Astrocyte (in vitro differentiated cells and primary cell): ENCODE measurements around the gene AHNAK. TPM values are rescaled to one million over a fixed set of nuclear protein-coding genes. Genes with fewer than 3 reads are reported as not detected.

Source experiments
- DNase-seq: peaks from one replicate; pipeline ENCODE4 v3.0.0-alpha.2; 2010; ENCODE audit warnings: low read depth
- FAIRE-seq: peaks from 2 replicates; lab custom pipeline; 2011; peaks lifted over from hg19 to GRCh38; lab: Jason Lieb, UNC
- H2AFZ ChIP-seq: 2 replicates; pipeline ENCODE4 v1.6.0; 2012; ENCODE audit warnings: low read depth, low read length, inconsistent platforms
- H3K27ac ChIP-seq: 2 replicates; pipeline ENCODE4 v1.5.1; 2011; ENCODE audit warnings: low read depth, low read length, inconsistent platforms
- H3K27me3 ChIP-seq: 2 replicates; pipeline ENCODE4 v1.6.0; 2011; ENCODE audit warnings: low read length, inconsistent platforms; ENCODE audit not compliant: insufficient read depth
- H3K36me3 ChIP-seq: 2 replicates; pipeline ENCODE4 v1.5.1; 2011; ENCODE audit warnings: low read length, inconsistent platforms; ENCODE audit not compliant: insufficient read depth
- H3K4me1 ChIP-seq: 2 replicates; pipeline ENCODE4 v1.5.1; 2011; ENCODE audit warnings: low read length, inconsistent platforms; ENCODE audit not compliant: insufficient read depth
- H3K4me2 ChIP-seq: 2 replicates; pipeline ENCODE4 v1.6.0; 2012; ENCODE audit warnings: low read length, inconsistent platforms
- H3K4me3 ChIP-seq: 2 replicates; pipeline ENCODE4 v1.5.1; 2011; ENCODE audit warnings: low read depth, mild to moderate bottlenecking, low read length, inconsistent platforms; ENCODE audit not compliant: insufficient read depth
- H3K79me2 ChIP-seq: 2 replicates; pipeline ENCODE4 v1.6.0; 2012; ENCODE audit warnings: mild to moderate bottlenecking, low read length, inconsistent platforms; ENCODE audit not compliant: insufficient read depth
- H3K9ac ChIP-seq: 2 replicates; pipeline ENCODE4 v1.6.0; 2012; ENCODE audit warnings: mild to moderate bottlenecking, low read length, inconsistent platforms
- H3K9me3 ChIP-seq: 2 replicates; pipeline ENCODE4 v1.5.1; 2012; ENCODE audit warnings: low read depth, mild to moderate bottlenecking, low read length, inconsistent platforms; ENCODE audit not compliant: insufficient read depth
- H4K20me1 ChIP-seq: 2 replicates; pipeline ENCODE4 v1.6.0; 2012; ENCODE audit warnings: low read length, inconsistent platforms; ENCODE audit not compliant: insufficient read depth
- H3K27ac Mint-ChIP-seq: one replicate; pipeline ENCODE4 v1.8.0; 2021; ENCODE audit warnings: mild to moderate bottlenecking, mixed read lengths; ENCODE audit not compliant: unreplicated experiment
- H3K27me3 Mint-ChIP-seq: one replicate; pipeline ENCODE4 v1.8.0; 2021; ENCODE audit warnings: low read depth, mixed read lengths; ENCODE audit not compliant: unreplicated experiment
- H3K36me3 Mint-ChIP-seq: one replicate; pipeline ENCODE4 v1.8.0; 2021; ENCODE audit warnings: low read depth, mixed read lengths; ENCODE audit not compliant: unreplicated experiment
- H3K4me1 Mint-ChIP-seq: one replicate; pipeline ENCODE4 v1.8.0; 2021; ENCODE audit warnings: low read depth, mixed read lengths; ENCODE audit not compliant: unreplicated experiment
- H3K4me3 Mint-ChIP-seq: one replicate; pipeline ENCODE4 v1.8.0; 2021; ENCODE audit warnings: mild to moderate bottlenecking, moderate library complexity, mixed read lengths; ENCODE audit not compliant: unreplicated experiment
- H3K9me3 Mint-ChIP-seq: one replicate; pipeline ENCODE4 v1.8.0; 2021; ENCODE audit warnings: mild to moderate bottlenecking, mixed read lengths; ENCODE audit not compliant: unreplicated experiment
- EZH2 ChIP-seq: IDR thresholded peaks from 2 replicates; pipeline ENCODE4 v1.6.1; 2012; ENCODE audit warnings: mild to moderate bottlenecking, low read length, inconsistent platforms; ENCODE audit not compliant: insufficient read depth
- total RNA-seq: library from RNA; stranded (reverse); gene quantifications from 2 replicates; pipeline ENCODE4 v1.2.1, GENCODE V29; 2021
- TF ChIP-seq, protein P1 (sequence below): IDR thresholded peaks from 2 replicates; pipeline ENCODE4 v1.5.1; 2011; ENCODE audit warnings: low read depth, mild to moderate bottlenecking, inconsistent platforms, low read length, moderate library complexity; ENCODE audit not compliant: insufficient read depth

The AHNAK gene
- total RNA-seq, 1 donor from 2014 or later: 378 TPM

DNA sequence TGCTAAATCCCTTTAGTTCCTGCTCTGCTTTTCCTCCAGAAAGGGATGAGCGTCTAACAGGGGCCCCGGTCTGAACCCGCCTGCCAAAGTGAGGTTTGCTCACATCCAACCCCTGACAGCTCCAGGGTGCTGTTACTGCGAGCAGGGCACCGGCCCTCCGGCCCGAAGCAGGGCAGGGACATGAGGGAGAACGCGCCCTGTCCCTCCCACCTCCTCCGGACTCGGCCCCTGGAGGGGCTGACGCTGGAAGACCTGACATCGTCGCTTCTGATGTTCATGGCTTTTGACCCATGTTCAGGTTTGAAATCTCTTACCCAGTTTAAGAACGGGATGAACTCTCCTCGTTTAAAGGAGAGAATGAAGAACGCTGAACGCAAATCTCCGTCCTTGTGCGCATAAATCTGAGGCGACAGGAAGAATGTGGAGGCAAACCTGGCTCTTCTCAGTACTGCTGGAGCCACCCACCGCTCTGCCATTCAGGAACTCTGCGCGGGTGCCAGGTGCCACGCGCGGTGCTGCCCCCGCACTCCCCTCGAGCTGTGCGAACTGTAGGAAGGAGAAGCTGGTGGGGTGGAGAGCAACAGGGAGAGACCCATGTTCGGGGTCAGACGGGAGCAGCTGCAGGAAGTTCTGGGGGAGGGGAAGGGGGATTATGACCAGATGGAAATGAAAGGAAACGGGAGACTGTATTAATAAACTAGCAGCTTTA lies 27.9 kb upstream of the AHNAK start:
- no peak for FAIRE-seq
- H3K27ac ChIP-seq: peak overlapping the region; percentile 92
- TF ChIP-seq EZH2: no peak
- TF ChIP-seq, protein P1, sequence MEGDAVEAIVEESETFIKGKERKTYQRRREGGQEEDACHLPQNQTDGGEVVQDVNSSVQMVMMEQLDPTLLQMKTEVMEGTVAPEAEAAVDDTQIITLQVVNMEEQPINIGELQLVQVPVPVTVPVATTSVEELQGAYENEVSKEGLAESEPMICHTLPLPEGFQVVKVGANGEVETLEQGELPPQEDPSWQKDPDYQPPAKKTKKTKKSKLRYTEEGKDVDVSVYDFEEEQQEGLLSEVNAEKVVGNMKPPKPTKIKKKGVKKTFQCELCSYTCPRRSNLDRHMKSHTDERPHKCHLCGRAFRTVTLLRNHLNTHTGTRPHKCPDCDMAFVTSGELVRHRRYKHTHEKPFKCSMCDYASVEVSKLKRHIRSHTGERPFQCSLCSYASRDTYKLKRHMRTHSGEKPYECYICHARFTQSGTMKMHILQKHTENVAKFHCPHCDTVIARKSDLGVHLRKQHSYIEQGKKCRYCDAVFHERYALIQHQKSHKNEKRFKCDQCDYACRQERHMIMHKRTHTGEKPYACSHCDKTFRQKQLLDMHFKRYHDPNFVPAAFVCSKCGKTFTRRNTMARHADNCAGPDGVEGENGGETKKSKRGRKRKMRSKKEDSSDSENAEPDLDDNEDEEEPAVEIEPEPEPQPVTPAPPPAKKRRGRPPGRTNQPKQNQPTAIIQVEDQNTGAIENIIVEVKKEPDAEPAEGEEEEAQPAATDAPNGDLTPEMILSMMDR: no peak
- H3K9me3 ChIP-seq: no peaks in the 10 kb centered on the region
- H3K36me3 Mint-ChIP-seq: peaks cover 30% of the 10 kb centered on the region
- H3K9ac ChIP-seq: peak overlapping the region; percentile 95
- peak overlapping the region; percentile 78 for H3K4me3 ChIP-seq
- no peaks in the 10 kb centered on the region for H3K27me3 Mint-ChIP-seq
- H3K79me2 ChIP-seq: peaks cover 74% of the 10 kb centered on the region
- peak overlapping the region; percentile 97 for H3K4me2 ChIP-seq
- no peaks in the 10 kb centered on the region for H3K9me3 Mint-ChIP-seq
- H2AFZ ChIP-seq: peak overlapping the region; percentile 57
- H3K27ac Mint-ChIP-seq: peak overlapping the region; percentile 99
- no peaks in the 10 kb centered on the region for H3K27me3 ChIP-seq
- peaks cover 20% of the 10 kb centered on the region for H3K36me3 ChIP-seq
- H3K4me1 ChIP-seq: peaks cover 39% of the 10 kb centered on the region
- peaks cover 38% of the 10 kb centered on the region for H4K20me1 ChIP-seq
- H3K4me3 Mint-ChIP-seq: peak overlapping the region; percentile 100
- H3K4me1 Mint-ChIP-seq: peaks cover 31% of the 10 kb centered on the region
- no peak for DNase-seq

DNA sequence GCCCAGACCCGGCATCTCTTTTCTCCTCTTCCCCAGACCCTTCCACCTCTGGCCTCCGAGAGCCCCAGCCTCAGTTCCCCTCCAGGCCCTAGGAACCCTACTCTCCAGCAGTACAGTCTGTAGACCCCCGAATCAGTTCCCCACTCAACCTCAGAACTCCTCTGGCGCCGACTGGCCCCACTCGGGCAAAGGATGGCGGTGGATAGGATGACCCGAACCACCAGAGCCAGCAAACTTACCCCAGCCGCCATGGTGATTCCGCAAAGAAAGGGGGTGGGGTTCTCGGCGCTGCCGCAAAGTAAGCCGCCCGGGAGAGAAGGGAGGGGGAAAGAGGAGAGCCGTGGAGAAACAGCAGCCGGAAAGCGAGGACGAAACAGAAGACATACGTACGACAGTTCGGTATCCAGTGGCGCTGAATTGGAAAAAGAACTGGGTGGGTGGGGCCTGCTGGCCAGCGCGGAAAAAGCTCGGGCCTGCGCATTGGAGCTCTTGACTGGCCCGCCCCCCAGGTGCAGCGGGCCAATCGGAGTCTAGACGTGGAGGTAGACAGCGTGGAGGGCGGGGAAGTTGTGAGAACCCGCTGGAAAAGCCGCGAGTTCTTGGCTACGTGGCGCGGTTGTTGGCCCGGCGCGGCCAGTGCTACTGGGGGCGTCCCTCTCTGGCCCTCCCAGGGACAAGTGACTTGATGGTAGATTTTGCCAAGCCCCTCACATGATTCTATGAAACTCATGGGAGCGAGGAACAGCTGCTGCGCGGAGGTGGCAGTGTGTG lies 27.2 kb upstream of the AHNAK start, which contains the start of gene EEF1G:
TSS of gene EEF1G (minus strand) at position 300 of the 771 bp plus-strand sequence. CDS start at position 251, 49 bp downstream.
- H3K9me3 ChIP-seq: no peaks in the 10 kb centered on the region
- H3K4me1 ChIP-seq: peaks cover 41% of the 10 kb centered on the region
- H3K27me3 ChIP-seq: no peaks in the 10 kb centered on the region
- TF ChIP-seq, protein P1: no peak
- TF ChIP-seq EZH2: no peak
- peak within 1 kb of the TSS; percentile 97 for H3K4me2 ChIP-seq
- peak within 1 kb of the TSS; percentile 96 for H3K9ac ChIP-seq
- peaks cover 81% of the 10 kb centered on the region for H3K79me2 ChIP-seq
- peaks cover 23% of the 10 kb centered on the region for H3K36me3 ChIP-seq
- peak within 1 kb of the TSS; percentile 78 for H2AFZ ChIP-seq
- peaks cover 46% of the 10 kb centered on the region for H4K20me1 ChIP-seq
- DNase-seq (peak; percentile 100), FAIRE-seq (no peak)
- H3K4me3 ChIP-seq: peak within 1 kb of the TSS; percentile 95
- Mint-ChIP-seq H3K36me3 (peaks cover 30% of the 10 kb centered on the region), H3K4me1 (peaks cover 31% of the 10 kb centered on the region), H3K4me3 (peak within 1 kb of the TSS; percentile 100), H3K27ac (peak within 1 kb of the TSS; percentile 99), H3K27me3 (no peaks in the 10 kb centered on the region), H3K9me3 (no peaks in the 10 kb centered on the region)
- peak within 1 kb of the TSS; percentile 92 for H3K27ac ChIP-seq
